ENCODE data around the gene RAX2. TPM values are rescaled to one million over a fixed set of nuclear protein-coding genes. Genes with fewer than 3 reads are reported as not detected.

Gene RAX2
- total and polyA plus RNA-seq, 2 experiments from 2014 or later: 0.22 TPM; not detected in 1

- Histone ChIP-seq H3K4me1 (ENCODE audit: insufficient read depth) (no peaks in the 10 kb centered on the region), H2AFZ (no peak overlapping the region), H3K27me3 (no peaks in the 10 kb centered on the region), H3K27ac (no peak overlapping the region), H3K79me2 (no peaks in the 10 kb centered on the region), H4K20me1 (ENCODE audit: insufficient read depth, poor library complexity, severe bottlenecking) (no peaks in the 10 kb centered on the region), H3K9me2 (replicated peaks; ENCODE audit: insufficient read depth) (no peaks in the 10 kb centered on the region), H3K4me3 (no peak overlapping the region), H3K9me3 (ENCODE audit: low read depth) (no peaks in the 10 kb centered on the region), H3K4me2 (no peak overlapping the region), H3K36me3 (replicated peaks; ENCODE audit: insufficient read depth, low read depth) (no peaks in the 10 kb centered on the region)
- TF ChIP-seq EZH2phosphoT487 (IDR thresholded peaks at IDR 0.05; ENCODE audit: low read depth, severe bottlenecking, unreplicated experiment) (no peak), EZH2 (IDR thresholded peaks at IDR 0.05; ENCODE audit: borderline replicate concordance) (no peak)
- WGBS (ENCODE audit: low lambda C conversion rate, missing lambda C conversion rate): 99% methylated on average over 35 of the region's 35 CpGs
- DNase-seq (ENCODE audit: low spot score): no peak
Observed at GRCh38 chr19:3807574-3808354, 35.7 kb upstream of the RAX2 start.

GRCh38 chr19:3807131-3807480, 35.1 kb upstream of the RAX2 start:
- H3K79me2 ChIP-seq: no peaks in the 10 kb centered on the region
- H3K27ac ChIP-seq: no peak overlapping the region
- H3K27me3 ChIP-seq: peaks cover 6% of the 10 kb centered on the region

GRCh38 chr19:3805859-3806258, 33.8 kb upstream of the RAX2 start:
- H3K9me2 ChIP-seq (replicated peaks; ENCODE audit: insufficient read depth): no peaks in the 10 kb centered on the region
- WGBS (ENCODE audit: low lambda C conversion rate, missing lambda C conversion rate): 92% methylated on average over 22 of the region's 29 CpGs
- peaks cover 18% of the 10 kb centered on the region for H3K27me3 ChIP-seq
- no peaks in the 10 kb centered on the region for H3K36me3 ChIP-seq (replicated peaks; ENCODE audit: insufficient read depth, low read depth)
- H3K4me3 ChIP-seq: no peak overlapping the region
- H4K20me1 ChIP-seq (ENCODE audit: insufficient read depth, poor library complexity, severe bottlenecking): no peaks in the 10 kb centered on the region
- H3K4me1 ChIP-seq (ENCODE audit: insufficient read depth): no peaks in the 10 kb centered on the region
- no peak for DNase-seq (ENCODE audit: low spot score)
- no peak overlapping the region for H3K4me2 ChIP-seq
- H3K27ac ChIP-seq: no peak overlapping the region
- H3K9me3 ChIP-seq (ENCODE audit: low read depth): no peaks in the 10 kb centered on the region
- TF ChIP-seq EZH2 (IDR thresholded peaks at IDR 0.05; ENCODE audit: borderline replicate concordance): no peak
- TF ChIP-seq CTCF (IDR thresholded peaks at IDR 0.05; ENCODE audit: poor library complexity): no peak
- no peak for TF ChIP-seq EZH2phosphoT487 (IDR thresholded peaks at IDR 0.05; ENCODE audit: low read depth, severe bottlenecking, unreplicated experiment)
- no peaks in the 10 kb centered on the region for H3K79me2 ChIP-seq
- H2AFZ ChIP-seq: no peak overlapping the region

More at GRCh38 chr19:3807131-3807480, 35.1 kb upstream of the RAX2 start:
- H3K4me3 ChIP-seq: no peak overlapping the region
- no peaks in the 10 kb centered on the region for H4K20me1 ChIP-seq (ENCODE audit: insufficient read depth, poor library complexity, severe bottlenecking)
- TF ChIP-seq EZH2 (IDR thresholded peaks at IDR 0.05; ENCODE audit: borderline replicate concordance): no peak
- TF ChIP-seq CTCF (IDR thresholded peaks at IDR 0.05; ENCODE audit: poor library complexity): no peak
- TF ChIP-seq EZH2phosphoT487 (IDR thresholded peaks at IDR 0.05; ENCODE audit: low read depth, severe bottlenecking, unreplicated experiment): no peak
- no peaks in the 10 kb centered on the region for H3K9me3 ChIP-seq (ENCODE audit: low read depth)
- no peaks in the 10 kb centered on the region for H3K36me3 ChIP-seq (replicated peaks; ENCODE audit: insufficient read depth, low read depth)
- H3K4me2 ChIP-seq: no peak overlapping the region
- no peak overlapping the region for H2AFZ ChIP-seq
- no peaks in the 10 kb centered on the region for H3K9me2 ChIP-seq (replicated peaks; ENCODE audit: insufficient read depth)
- H3K4me1 ChIP-seq (ENCODE audit: insufficient read depth): no peaks in the 10 kb centered on the region
- DNase-seq (ENCODE audit: low spot score): no peak
- 91% methylated on average over 19 of the region's 19 CpGs for WGBS (ENCODE audit: low lambda C conversion rate, missing lambda C conversion rate)

GRCh38 chr19:3804429-3804828, 32.4 kb upstream of the RAX2 start:
- no peak for TF ChIP-seq CTCF (IDR thresholded peaks at IDR 0.05; ENCODE audit: poor library complexity)
- Histone ChIP-seq H4K20me1 (ENCODE audit: insufficient read depth, poor library complexity, severe bottlenecking) (no peaks in the 10 kb centered on the region), H2AFZ (no peak overlapping the region), H3K4me2 (no peak overlapping the region), H3K4me3 (no peak overlapping the region), H3K27ac (no peak overlapping the region), H3K36me3 (replicated peaks; ENCODE audit: insufficient read depth, low read depth) (no peaks in the 10 kb centered on the region), H3K9me3 (ENCODE audit: low read depth) (no peaks in the 10 kb centered on the region), H3K4me1 (ENCODE audit: insufficient read depth) (no peaks in the 10 kb centered on the region), H3K9me2 (replicated peaks; ENCODE audit: insufficient read depth) (no peaks in the 10 kb centered on the region), H3K27me3 (peaks cover 29% of the 10 kb centered on the region), H3K79me2 (no peaks in the 10 kb centered on the region)
- 85% methylated on average over 12 of the region's 13 CpGs for WGBS (ENCODE audit: low lambda C conversion rate, missing lambda C conversion rate)
- no peak for DNase-seq (ENCODE audit: low spot score)

Data from hepatocyte (in vitro differentiated cells).